Activated naive CD4-positive, alpha-beta T cell treated with anti-CD3 and anti-CD28 coated beads for 36 hours (primary cell): ENCODE data around the gene TBC1D30. TPM values are rescaled to one million over a fixed set of nuclear protein-coding genes. Genes with fewer than 3 reads are reported as not detected.

Experiments used
- CTCF ChIA-PET: fragments of 350-600 bp; sonication (Branson Sonifier 250); formaldehyde crosslinking; loops from one replicate; lab custom pipeline; 2021; ENCODE audit warnings: antibody characterized with exemption; lab: Charles Lee
- DNase-seq: peaks from one replicate; pipeline ENCODE4 v3.0.0-alpha.2; 2020
- H3K27ac Mint-ChIP-seq: one replicate; pipeline ENCODE4 v1.8.0; 2021; ENCODE audit warnings: mild to moderate bottlenecking, mixed read lengths
- H3K27me3 Mint-ChIP-seq: one replicate; pipeline ENCODE4 v1.8.0; 2021; ENCODE audit warnings: low read depth, mixed read lengths
- H3K36me3 Mint-ChIP-seq: one replicate; pipeline ENCODE4 v1.8.0; 2021; ENCODE audit warnings: low read depth, mixed read lengths
- H3K4me1 Mint-ChIP-seq: one replicate; pipeline ENCODE4 v1.8.0; 2021; ENCODE audit warnings: low read depth, mixed read lengths
- H3K4me3 Mint-ChIP-seq: one replicate; pipeline ENCODE4 v1.8.0; 2021; ENCODE audit warnings: mild to moderate bottlenecking, moderate library complexity, mixed read lengths
- H3K9me3 Mint-ChIP-seq: one replicate; pipeline ENCODE4 v1.8.0; 2021; ENCODE audit warnings: mixed read lengths
- intact Hi-C: fragments of 100-400 bp; cut with micrococcal nuclease; formaldehyde crosslinking; loops from one replicate; pipeline ENCODE4 v1.15.1; 2023
- total RNA-seq, 2 experiments: library from RNA; stranded (reverse); gene quantifications; one replicate each; pipeline ENCODE4 v1.2.3, GENCODE V29; 2021

Gene TBC1D30
- total RNA-seq, 2 experiments from 2014 or later = 0.17 to 0.19 TPM

GRCh38 chr12:64918344-64918743 lies 93.9 kb downstream of the TBC1D30 start:
- DNase-seq = no peak
- CTCF ChIA-PET = no interaction called here
- H3K36me3 Mint-ChIP-seq = no peaks in the 10 kb centered on the region
- peaks cover 13% of the 10 kb centered on the region for H3K27me3 Mint-ChIP-seq
- H3K9me3 Mint-ChIP-seq = no peaks in the 10 kb centered on the region
- no peaks in the 10 kb centered on the region for H3K4me1 Mint-ChIP-seq
- intact Hi-C loops = no loop called here
- H3K27ac Mint-ChIP-seq = no peak overlapping the region
- H3K4me3 Mint-ChIP-seq = no peak overlapping the region

GRCh38 chr12:64918801-64919200 lies 94.4 kb downstream of the TBC1D30 start:
- CTCF ChIA-PET = no interaction called here
- Mint-ChIP-seq H3K4me1 (no peaks in the 10 kb centered on the region), H3K4me3 (no peak overlapping the region), H3K36me3 (no peaks in the 10 kb centered on the region), H3K27me3 (peaks cover 13% of the 10 kb centered on the region), H3K27ac (no peak overlapping the region), H3K9me3 (no peaks in the 10 kb centered on the region)
- intact Hi-C loops = no loop called here
- DNase-seq = no peak

- intact Hi-C loops = no loop called here
- H3K27me3 Mint-ChIP-seq = peaks cover 7% of the 10 kb centered on the region
- no peaks in the 10 kb centered on the region for H3K4me1 Mint-ChIP-seq
- CTCF ChIA-PET = no interaction called here
- no peaks in the 10 kb centered on the region for H3K36me3 Mint-ChIP-seq
- H3K4me3 Mint-ChIP-seq = no peak overlapping the region
- H3K9me3 Mint-ChIP-seq = no peaks in the 10 kb centered on the region
- no peak for DNase-seq
- no peak overlapping the region for H3K27ac Mint-ChIP-seq
These were observed 98.4 kb downstream of the TBC1D30 start for GRCh38 chr12:64922853-64923252.

GRCh38 chr12:64923536-64923935 lies 99.1 kb downstream of the TBC1D30 start:
- Mint-ChIP-seq H3K27ac (no peak overlapping the region), H3K9me3 (no peaks in the 10 kb centered on the region), H3K27me3 (peaks cover 3% of the 10 kb centered on the region), H3K4me1 (no peaks in the 10 kb centered on the region), H3K36me3 (no peaks in the 10 kb centered on the region), H3K4me3 (no peak overlapping the region)
- intact Hi-C loops = no loop called here
- no peak for DNase-seq
- CTCF ChIA-PET = no interaction called here

Other genes with a start within 250 kb of the TBC1D30 start
- 10 to 100 TPM; 39.4 to 43.8 TPM for gene RASSF3, start 214.2 kb upstream of the TBC1D30 start, total RNA-seq
- gene GNS, start 65.2 kb upstream of the TBC1D30 start, total RNA-seq = 10 to 100 TPM; 14.3 to 14.6 TPM